B cell (primary cell): ENCODE measurements around the gene ZFP92. TPM values are rescaled to one million over a fixed set of nuclear protein-coding genes. Genes with fewer than 3 reads are reported as not detected.
"Not testable (repeated sequence)": the region's sequence is repeated elsewhere in the genome, so short reads cannot be mapped to it uniquely, and the experiment has no call there.

Source experiments
- ATAC-seq: fragments of 200-7000 bp; cut with Tn5 transposase; one replicate; pipeline ENCODE4 v1.10.0; 2021; ENCODE audit warnings: low read depth, mild to moderate bottlenecking, moderate number of reproducible peaks, moderate library complexity
- CTCF ChIA-PET: fragments of 350-600 bp; sonication (Branson Sonifier 250); formaldehyde crosslinking; loops from one replicate; lab custom pipeline; 2021; ENCODE audit warnings: antibody characterized with exemption, inconsistent platforms; lab: Charles Lee
- POLR2A ChIA-PET: fragments of 350-600 bp; sonication (Branson Sonifier 250); formaldehyde crosslinking; loops from one replicate; lab custom pipeline; 2021; ENCODE audit warnings: antibody characterized with exemption; lab: Charles Lee
- DNase-seq: peaks from one replicate; pipeline ENCODE4 v3.0.0; 2013
- H2AFZ ChIP-seq: 2 replicates; pipeline ENCODE4 v1.6.1; 2012; ENCODE audit warnings: mild to moderate bottlenecking, low read depth, low read length; ENCODE audit not compliant: insufficient read depth, poor library complexity, severe bottlenecking
- H3K27ac ChIP-seq, 2 donors: 1 replicate in 1 of 2; 2 replicates in 1 of 2; pipeline ENCODE4 v1.5.1; 2012 to 2013; ENCODE audit warnings: low read length in 2 of 2, mild to moderate bottlenecking in 2 of 2, moderate library complexity in 1 of 2
- H3K27me3 ChIP-seq, 4 experiments: fragments of 200-600 bp in 1 of 4; sonication (generic) in 1 of 4; replicated peaks in 1 of 4; 1 replicate in 2 of 4; 2 replicates in 2 of 4; pipeline versions ENCODE4 v1.6.1 to v1.7.0; 2013 to 2016; ENCODE audit warnings: low read length in 3 of 4, mild to moderate bottlenecking in 2 of 4, mixed read lengths in 1 of 4, moderate library complexity in 1 of 4; ENCODE audit not compliant: insufficient read depth in 4 of 4, control insufficient read depth in 3 of 4; ENCODE audit errors: control extremely low read depth in 1 of 4
- H3K36me3 ChIP-seq, 2 experiments: replicated peaks in 1 of 2; 1 replicate in 1 of 2; 2 replicates in 1 of 2; pipeline versions ENCODE4 v1.6.1 to v1.7.1; 2013; ENCODE audit warnings: low read length in 1 of 2; ENCODE audit not compliant: insufficient read depth in 2 of 2, control insufficient read depth in 1 of 2; ENCODE audit errors: control extremely low read depth in 1 of 2, extremely low read depth in 1 of 2
- H3K4me1 ChIP-seq, 2 donors: fragments of 200-600 bp in 1 of 2; sonication (generic) in 1 of 2; 1 replicate in 1 of 2; 2 replicates in 1 of 2; pipeline versions ENCODE4 v1.5.1 to v1.6.1; 2013 to 2017; ENCODE audit warnings: low read length in 2 of 2; ENCODE audit not compliant: control insufficient read depth in 2 of 2, insufficient read depth in 2 of 2
- H3K4me2 ChIP-seq: replicated peaks from 2 replicates; pipeline ENCODE3; 2012; ENCODE audit warnings: mild to moderate bottlenecking, low read depth, low read length; ENCODE audit not compliant: poor library complexity, severe bottlenecking
- H3K4me3 ChIP-seq, 5 experiments: fragments of 200-600 bp in 1 of 5; sonication (generic) in 1 of 5; 1 replicate in 3 of 5; 2 replicates in 2 of 5; pipeline versions ENCODE4 v1.5.1 to v1.7.0; 2011 to 2016; ENCODE audit warnings: low read length in 4 of 5, mild to moderate bottlenecking in 4 of 5, low read depth in 2 of 5, control low read depth in 1 of 5, moderate library complexity in 1 of 5; ENCODE audit not compliant: insufficient read depth in 1 of 5; ENCODE audit errors: control extremely low read depth in 1 of 5, extremely low read depth in 1 of 5
- H3K79me2 ChIP-seq: fragments of 200-600 bp; sonication (generic); one replicate; pipeline ENCODE4 v1.6.0; 2016; ENCODE audit warnings: low read length; ENCODE audit not compliant: control insufficient read depth, insufficient read depth
- H3K9ac ChIP-seq: fragments of 200-600 bp; sonication (generic); 2 replicates; pipeline ENCODE4 v1.6.1; 2017; ENCODE audit warnings: mild to moderate bottlenecking, low read length, moderate library complexity
- H3K9me3 ChIP-seq, 3 donors: one replicate each; pipeline versions ENCODE4 v1.6.1 to v1.7.1; 2013; ENCODE audit warnings: low read length in 2 of 3; ENCODE audit not compliant: control insufficient read depth in 2 of 3, insufficient read depth in 1 of 3; ENCODE audit errors: control extremely low read depth in 1 of 3
- H4K20me1 ChIP-seq: 2 replicates; pipeline ENCODE4 v1.6.0; 2012; ENCODE audit warnings: mild to moderate bottlenecking, low read length; ENCODE audit not compliant: insufficient read depth, control insufficient read depth, poor library complexity, severe bottlenecking
- H3K27ac Mint-ChIP-seq: one replicate; pipeline ENCODE4 v1.8.0; 2021; ENCODE audit warnings: mixed read lengths
- H3K27me3 Mint-ChIP-seq: one replicate; pipeline ENCODE4 v1.8.0; 2021; ENCODE audit warnings: mixed read lengths
- H3K4me1 Mint-ChIP-seq: one replicate; pipeline ENCODE4 v1.8.0; 2021; ENCODE audit warnings: mixed read lengths
- H3K4me3 Mint-ChIP-seq: one replicate; pipeline ENCODE4 v1.8.0; 2021; ENCODE audit warnings: mixed read lengths
- H3K9me3 Mint-ChIP-seq: one replicate; pipeline ENCODE4 v1.8.0; 2022; ENCODE audit warnings: mixed read lengths; ENCODE audit not compliant: insufficient read depth
- CTCF ChIP-seq: fragments of 200-600 bp; IDR thresholded peaks from one replicate; pipeline ENCODE4 v1.8.0; 2022; ENCODE audit warnings: antibody characterized with exemption, mild to moderate bottlenecking
- EZH2 ChIP-seq: IDR thresholded peaks from 2 replicates; pipeline ENCODE4 v1.6.1; 2012; ENCODE audit warnings: borderline replicate concordance, low read depth, mild to moderate bottlenecking, moderate library complexity, low read length; ENCODE audit not compliant: insufficient read depth, poor library complexity, severe bottlenecking
- WGBS: methylation state at CpG from one replicate; pipeline ENCODE4 v1.1.5; 2013; ENCODE audit warnings: missing lambda C conversion rate; ENCODE audit not compliant: insufficient coverage; 5-methylcytosine and 5-hydroxymethylcytosine counted together
- intact Hi-C: fragments of 100-400 bp; cut with micrococcal nuclease; formaldehyde crosslinking; loops from one replicate; pipeline ENCODE4 v1.10.0; 2022
- polyA plus RNA-seq: library from polyadenylated mRNA; depleted of rRNA; stranded (reverse); fragments of >200 nt; gene quantifications from 2 replicates; pipeline ENCODE4 v1.2.3, GENCODE V29; 2012
- total RNA-seq, 2 donors: library from RNA; stranded (reverse); fragments of 120-200 nt in 1 of 2; gene quantifications; 1 replicate in 1 of 2; 2 replicates in 1 of 2; pipeline versions ENCODE4 v1.2.3 to v1.2.4, GENCODE V29; 2013 to 2022

The ZFP92 gene
- total and polyA plus RNA-seq, 2 donors (not counting 1 experiment from before 2014, with no cell fraction given): 0.24 to 1.6 TPM

GRCh38 chrX:153401133-153401764 is 10.0 kb upstream of the ZFP92 start, which contains the start of gene PNMA6E:
PNMA6E (minus strand) TSS chrX:153401350; CDS start chrX:153398849, 2,501 bp downstream.
- no peak for DNase-seq
- H3K27me3 ChIP-seq: no peaks in the 10 kb centered on the region
- Mint-ChIP-seq H3K4me1 (peaks cover 3% of the 10 kb centered on the region), H3K4me3 (no peak within 1 kb of the TSS), H3K27ac (no peak within 1 kb of the TSS), H3K9me3 (no peaks in the 10 kb centered on the region), H3K27me3 (no peaks in the 10 kb centered on the region)
- ATAC-seq: no peak
- peaks cover 0 to 3% (median 0%) of the 10 kb centered on the region in 3 donors for H3K9me3 ChIP-seq
- H3K79me2 ChIP-seq: no peaks in the 10 kb centered on the region
- POLR2A ChIA-PET: no interaction called here
- H3K4me2 ChIP-seq: no peak within 1 kb of the TSS
- H3K4me3 ChIP-seq: no peak within 1 kb of the TSS
- no peaks in the 10 kb centered on the region for H3K36me3 ChIP-seq
- H3K9ac ChIP-seq: no peak within 1 kb of the TSS
- 97% methylated on average over 19 of the region's 29 CpGs for WGBS
- no peaks in the 10 kb centered on the region for H4K20me1 ChIP-seq
- intact Hi-C loops: no loop called here
- H2AFZ ChIP-seq: no peak within 1 kb of the TSS
- no peak within 1 kb of the TSS for H3K27ac ChIP-seq
- CTCF ChIA-PET: interaction anchor here (0.5 kb wide), 1 partner anchor 108 kb away, joined by 3 read pairs; no protein-coding TSS in a partner anchor
- H3K4me1 ChIP-seq: peaks cover 0 to 6% of the 10 kb centered on the region in 2 donors
- TF ChIP-seq EZH2: no peak
- TF ChIP-seq CTCF: no peak

DNA sequence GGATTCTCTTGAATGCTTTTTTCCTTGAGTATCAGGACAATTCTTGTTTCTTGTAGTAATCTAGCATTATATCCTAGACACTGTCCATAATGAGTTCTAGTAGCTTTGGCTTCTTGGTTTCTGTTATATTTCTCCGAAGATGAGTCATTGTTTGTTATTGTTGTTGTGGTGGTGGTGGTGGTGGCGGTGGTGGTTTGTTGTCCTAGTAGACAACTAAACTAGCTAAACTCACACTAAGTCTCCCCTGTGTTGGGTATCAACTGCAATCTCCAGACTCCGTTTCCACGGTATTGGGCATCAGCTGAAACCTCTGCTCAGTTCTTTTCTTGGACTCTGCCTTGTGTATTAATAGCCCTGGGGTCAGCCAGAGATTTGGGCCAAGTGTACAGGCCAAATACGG is 6.9 kb upstream of the ZFP92 start:
- H3K4me1 Mint-ChIP-seq, intact Hi-C loops, H3K27me3 ChIP-seq, H3K4me3 Mint-ChIP-seq, CTCF ChIA-PET, H2AFZ ChIP-seq, H3K27ac ChIP-seq, H3K27ac Mint-ChIP-seq, H3K4me3 ChIP-seq, H3K36me3 ChIP-seq, DNase-seq, H3K79me2 ChIP-seq, H3K4me1 ChIP-seq, H3K9me3 ChIP-seq, H4K20me1 ChIP-seq, H3K9ac ChIP-seq, ATAC-seq, H3K27me3 Mint-ChIP-seq, POLR2A ChIA-PET, H3K9me3 Mint-ChIP-seq, H3K4me2 ChIP-seq: not testable (repeated sequence)
- WGBS: 90% methylated on average over 3 of the region's 5 CpGs
